CD4-positive, alpha-beta T cell treated with Interleukin-4 for 1 hour (primary cell): ENCODE results near the gene RNASEH1.

Experiments
- DNase-seq, 2 donors: peaks; one replicate each; pipeline ENCODE4 v3.0.0-alpha.2; 2020 to 2022

Gene RNASEH1

DNA sequence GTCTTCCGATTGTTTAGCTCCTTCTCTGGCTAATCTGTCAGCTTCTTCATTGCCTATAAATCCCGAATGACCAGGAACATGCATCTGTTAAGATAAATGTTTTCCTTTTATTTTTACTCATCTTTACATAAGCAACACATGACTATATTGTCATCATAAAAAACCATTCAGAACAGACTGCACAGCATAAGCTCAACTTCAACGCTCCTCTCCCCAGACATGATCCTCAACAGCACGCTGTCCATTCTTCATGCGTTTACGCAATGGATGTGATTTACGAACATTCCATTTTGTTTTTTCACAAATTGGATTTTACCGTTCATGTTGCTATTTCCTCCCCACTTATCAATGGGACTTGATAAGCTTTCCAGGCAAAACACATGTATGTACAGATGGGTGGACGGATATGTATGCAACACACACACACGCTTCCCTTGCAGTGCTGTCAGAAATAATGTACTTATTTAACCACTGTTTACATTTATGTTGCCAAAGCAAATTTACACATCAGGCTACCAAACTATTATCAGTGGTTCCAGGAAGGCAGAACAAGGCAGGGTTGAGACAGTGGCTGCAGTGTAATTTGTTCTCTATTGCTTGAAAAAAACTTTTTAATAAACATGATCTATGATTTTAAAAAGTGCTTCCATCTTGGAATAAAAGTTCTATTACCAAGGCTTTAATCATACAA, 12.2 kb downstream of the RNASEH1 start:
- no peak for DNase-seq

DNA sequence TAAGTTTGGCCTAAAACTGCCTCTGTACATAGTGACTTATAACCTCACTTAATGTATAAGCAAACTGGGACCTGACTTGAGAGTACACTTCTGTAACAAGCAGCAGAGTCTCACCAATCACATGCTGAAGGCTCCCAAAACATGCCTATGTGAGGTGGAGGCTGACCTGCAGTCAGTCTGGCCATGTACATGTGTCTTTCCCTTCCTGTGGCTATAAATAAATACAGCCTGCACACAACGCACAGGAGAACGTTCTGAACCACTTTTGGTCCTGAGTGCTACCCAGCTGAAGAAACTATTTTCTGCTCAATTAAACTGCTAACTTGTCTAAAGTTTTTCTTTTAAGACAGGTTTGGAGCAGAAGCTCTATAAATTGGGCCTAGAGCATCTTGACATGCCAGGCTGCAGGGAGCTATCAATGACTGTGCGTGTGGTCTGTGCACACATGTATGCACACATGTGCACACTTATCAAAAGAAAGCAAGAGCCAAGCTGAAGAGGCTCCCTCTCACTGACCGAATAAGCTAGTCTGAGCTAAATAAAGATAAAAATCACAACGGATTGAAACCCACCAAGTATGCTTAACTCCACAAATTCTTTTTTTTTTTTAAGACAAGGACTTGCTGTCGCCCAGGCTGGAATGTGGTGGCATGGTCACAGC, 15.0 kb downstream of the RNASEH1 start:
- DNase-seq = no peak

DNA sequence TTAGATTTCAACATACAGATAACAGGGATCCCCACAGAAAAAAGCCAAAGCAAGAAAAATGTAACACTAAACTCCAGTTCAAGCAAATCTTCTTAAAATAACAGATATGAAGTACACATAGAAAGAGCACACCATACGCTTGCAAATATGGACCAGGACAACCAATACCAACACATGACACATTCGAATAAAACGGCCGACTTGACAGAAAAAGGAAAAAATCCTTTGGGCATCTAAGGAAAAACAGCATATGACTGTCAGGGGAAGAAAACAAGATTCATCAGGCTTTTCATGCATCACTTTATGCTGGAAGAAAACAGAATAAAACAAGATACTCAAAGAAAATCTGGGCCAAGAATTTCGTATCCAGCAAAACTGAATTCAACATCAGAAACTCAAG, 16.0 kb downstream of the RNASEH1 start:
- DNase-seq = no peak

DNA sequence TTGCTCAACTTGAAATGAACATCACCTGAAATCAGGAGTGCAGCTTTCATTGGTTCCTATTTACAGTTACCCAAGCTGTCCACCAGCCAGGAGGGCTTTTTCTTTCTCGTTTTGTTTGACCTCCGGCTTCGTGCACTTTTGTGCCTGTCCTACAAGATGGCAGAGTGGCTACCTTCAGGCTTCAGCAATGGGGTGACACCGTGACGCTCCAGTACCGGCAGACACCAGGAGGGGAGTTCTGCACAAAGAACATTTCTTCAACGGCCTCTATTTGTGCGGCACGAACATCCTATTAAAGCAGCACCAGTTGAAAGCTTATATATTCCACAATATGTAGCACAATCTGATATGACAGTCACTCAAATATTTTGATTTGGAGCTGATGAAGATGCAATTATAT, 18.3 kb downstream of the RNASEH1 start:
- no peak for DNase-seq

DNA sequence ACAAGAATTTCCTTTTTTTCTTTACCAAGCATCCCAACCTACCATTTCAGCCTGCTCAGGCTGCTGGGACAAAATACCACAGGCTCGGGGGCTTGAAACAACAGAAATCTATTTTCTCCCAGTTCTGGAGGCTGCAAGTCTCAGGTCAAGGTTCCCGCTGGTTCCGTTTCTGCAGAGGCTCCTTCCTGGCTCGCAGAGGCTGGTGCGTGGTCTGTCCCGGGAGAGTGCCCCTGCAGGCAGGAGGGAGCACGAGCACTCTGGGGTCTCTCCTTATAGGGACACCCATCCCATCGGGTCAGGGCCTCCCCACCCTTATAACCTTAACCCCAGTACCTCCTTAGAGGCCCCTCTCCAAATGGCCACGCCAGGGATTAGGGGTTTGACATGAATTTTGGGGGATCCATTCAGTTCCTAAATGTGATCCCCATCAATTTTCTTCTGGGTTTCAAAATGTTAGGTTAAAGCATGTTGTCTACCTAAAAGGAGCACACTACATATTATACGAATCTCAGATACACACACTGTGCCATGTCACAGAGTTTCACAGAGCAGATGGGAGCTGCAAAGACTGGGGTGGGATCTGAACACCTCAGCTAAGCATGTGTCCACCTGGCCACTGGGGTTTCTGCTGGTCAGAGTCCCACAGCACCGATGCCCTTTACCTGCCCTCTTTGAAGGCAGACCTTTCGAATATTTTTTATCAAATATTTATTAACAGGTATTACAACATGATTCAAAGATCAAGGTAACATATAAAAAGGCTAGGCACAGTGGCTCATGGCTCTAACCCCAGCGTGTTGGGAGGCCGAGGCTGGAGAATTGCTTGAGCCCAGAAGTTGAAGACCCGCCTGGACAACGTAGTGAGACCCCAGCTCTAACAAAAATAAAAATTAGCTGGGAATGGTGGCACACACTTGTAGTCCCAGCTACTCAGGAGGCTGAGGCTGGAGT, 21.2 kb downstream of the RNASEH1 start:
- DNase-seq = peak in 1 of 2 donors; percentile 5

DNA sequence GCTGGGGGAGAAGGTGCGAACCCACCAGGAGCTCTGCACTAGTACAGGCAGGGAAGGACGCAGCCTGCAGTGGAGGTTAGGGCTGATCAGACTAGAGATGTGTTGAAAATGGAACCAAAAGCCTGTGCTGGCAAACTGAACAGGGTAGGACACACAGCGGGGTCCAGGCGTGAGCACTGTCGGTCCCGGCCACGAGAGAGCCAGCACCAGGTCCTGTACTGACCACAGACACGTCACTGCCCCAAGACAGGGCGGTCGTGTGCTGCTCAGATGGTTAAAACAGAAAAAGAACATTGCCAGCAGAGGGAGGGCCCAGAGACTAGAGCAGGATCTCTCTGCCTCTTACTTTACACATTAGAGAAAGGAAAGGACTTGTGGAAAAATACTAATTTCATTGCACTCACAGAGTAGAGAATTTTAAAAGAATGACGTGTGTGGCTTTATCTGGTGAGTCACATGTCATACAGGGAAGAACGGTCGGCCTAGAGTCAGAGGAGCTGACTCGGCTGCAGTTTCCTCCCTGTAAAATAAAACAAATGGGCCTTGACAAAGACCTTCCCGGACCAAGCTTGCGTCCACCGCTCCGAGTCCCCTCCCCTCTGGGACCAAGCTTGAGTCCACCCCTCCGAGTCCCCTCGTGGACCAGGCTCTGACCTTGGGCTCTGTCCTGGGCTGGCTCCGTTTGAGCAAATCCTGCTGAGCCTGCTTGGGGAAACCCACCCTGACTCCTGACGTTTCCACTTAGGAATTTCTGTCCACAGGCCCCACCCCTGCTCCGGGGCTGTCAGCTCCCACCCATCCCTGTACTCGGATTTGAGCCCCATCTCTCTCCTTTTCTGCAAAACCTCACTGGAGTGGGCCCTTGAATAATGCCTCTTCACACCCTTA, 22.1 kb downstream of the RNASEH1 start:
- DNase-seq = no peak

DNA sequence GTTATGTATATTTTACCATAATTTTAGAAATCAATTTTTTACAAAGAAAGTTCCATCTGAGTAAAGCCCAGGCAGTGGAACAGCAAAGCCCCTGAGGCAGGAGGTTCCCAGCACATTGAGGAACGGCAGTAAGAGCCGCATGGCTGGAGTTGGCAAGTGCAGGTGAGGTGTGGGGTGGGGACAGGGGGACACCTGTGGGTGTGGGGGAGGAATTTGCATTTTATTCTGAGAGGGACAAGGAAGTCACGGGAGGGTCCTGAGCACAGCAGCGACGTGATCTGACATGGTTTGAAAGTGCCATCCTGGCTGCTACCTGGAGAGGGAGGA, 22.7 kb downstream of the RNASEH1 start:
- DNase-seq = no peak

DNA sequence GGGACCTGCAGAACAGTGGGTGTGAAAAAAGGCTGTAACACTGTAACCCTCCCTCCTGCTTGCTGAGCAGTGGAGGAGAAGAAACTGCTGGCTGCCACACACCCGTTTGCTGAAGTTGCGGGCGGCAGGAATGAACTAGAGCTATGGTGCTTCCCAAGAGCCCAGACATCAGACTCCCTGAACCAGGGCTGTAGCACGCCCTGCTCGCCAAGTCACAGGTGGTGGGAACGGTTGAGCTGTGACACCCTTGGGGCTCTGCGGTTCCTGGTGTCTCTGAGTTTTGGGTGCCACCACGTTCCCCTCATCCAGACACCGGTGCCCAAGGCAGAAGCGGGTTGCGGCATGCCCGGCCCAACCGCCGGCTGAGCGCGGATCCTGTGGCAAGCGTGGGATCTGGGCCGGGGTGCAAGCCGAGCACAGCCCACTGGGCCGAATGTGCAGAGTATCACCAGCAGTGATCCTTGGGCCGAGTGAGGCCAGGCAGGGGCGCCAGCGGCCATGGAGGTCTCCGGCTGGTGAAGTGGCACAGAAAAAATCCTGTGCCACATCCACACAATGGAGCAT, 23.8 kb downstream of the RNASEH1 start:
- DNase-seq = no peak

DNA sequence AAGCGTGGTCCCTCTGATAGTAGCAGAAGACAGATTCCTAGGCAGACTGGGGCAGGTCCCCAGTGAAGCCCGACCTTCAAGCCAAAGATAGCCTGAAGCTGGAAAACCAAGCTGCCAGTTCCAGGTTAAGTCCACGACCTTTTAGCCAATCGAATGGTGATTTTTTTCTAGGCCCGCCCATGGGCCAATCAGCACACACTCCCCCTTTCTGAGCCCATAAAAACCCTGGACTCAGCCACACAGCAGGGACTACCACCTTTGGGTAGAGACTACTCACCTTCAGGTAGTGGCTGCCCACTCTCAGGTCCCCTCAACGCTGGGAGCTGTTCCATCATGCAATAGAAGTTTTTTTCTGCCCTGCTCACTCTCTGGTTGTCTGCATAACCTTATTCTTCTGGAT, 24.3 kb downstream of the RNASEH1 start:
- no peak for DNase-seq

DNA sequence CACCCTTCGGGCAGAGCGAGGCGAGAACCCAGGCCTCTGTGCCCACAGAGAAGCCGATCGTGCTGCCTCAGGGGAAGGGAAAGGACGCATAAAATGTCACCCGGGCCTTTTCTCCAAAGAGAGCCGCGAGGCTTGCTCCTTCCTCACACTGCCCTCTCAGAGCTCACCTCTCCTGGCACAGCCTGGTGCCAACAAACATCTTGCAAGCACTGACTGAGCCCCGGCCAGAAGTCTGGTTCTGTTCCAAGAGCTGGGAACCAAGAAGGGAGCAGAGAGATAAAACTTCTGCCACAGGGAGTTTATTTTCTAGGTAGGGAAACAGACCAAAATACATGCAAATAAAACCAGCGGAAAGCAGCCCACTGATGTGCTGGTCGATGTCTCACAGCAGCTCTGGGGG, 25.2 kb downstream of the RNASEH1 start:
- no peak for DNase-seq

DNA sequence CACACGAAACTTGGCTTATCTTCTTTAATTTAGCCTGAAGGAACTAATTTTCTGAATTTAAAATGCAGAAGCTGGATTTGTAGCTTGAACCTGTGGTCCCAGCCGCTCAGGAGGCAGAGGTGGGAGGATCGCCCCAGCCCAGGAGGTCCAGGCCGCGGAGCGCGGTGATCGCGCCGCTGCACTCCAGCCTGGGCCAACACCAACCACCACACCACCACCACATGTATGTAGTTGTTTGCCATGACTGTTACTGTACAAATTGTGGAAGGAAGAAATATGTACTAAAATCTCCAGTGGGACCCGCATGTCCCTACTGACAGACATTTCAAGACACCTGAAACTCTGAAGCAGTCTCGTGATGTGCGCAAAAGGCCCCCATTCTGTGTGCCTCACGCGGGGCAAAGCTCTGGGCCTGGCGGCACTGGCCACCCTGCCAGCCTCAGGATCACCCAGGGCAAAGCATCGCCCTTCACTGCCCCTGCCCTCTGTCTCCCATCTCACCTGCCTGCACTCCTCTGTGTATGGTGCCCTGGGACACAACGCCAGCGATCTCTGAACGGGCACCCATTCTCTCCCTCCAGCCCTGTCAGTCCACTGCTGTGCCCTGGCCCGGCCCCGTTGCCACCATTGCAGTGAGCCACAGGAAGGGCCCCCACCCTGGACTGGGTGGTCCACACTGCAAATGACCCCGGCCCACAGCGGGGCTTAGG, 28.7 kb downstream of the RNASEH1 start:
- no peak for DNase-seq

DNA sequence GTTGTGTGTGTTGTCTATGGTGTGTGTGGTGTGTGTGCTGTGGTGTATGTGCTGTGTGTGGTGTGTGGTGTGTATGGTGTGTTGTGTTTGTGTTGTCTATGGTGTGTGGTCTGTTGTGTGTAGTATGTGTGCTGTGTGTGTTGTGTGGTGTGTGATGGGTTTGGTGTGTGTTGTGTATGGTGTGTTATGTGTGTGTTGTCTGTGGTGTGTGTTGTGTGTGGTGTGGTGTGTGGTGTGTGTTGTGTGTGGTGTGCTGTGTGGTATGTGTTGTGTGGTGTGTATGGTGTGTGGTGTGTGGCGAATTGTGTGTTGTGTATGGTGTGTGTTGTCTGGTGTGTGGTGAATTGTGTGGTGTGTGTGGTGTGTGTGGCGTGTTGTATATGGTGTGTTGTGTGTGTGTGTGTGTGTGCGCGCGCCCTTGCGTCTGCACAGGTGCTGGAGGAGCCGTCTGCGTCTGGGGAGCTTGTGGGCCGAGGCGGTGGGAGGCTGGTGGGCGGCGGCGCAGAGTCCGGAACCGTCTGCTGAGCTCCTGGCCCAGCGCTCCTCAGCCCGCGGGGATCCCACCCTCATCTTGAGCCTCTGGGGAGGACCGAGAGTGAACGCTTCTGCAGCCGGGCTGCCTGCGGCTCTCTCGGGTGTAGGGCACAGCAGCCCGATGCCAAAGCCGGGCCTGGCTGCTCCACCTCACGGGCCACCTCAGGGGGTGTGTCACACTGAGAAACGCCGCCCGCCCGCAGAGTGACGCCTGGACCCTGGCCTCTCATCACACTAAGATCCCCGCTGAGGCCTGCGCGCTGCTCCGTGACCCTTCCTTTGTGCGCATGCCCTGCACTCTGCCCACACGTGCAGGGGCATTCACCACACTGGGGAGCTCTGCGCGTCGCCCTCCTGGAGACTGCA, 30.0 kb downstream of the RNASEH1 start:
- DNase-seq = no peak

DNA sequence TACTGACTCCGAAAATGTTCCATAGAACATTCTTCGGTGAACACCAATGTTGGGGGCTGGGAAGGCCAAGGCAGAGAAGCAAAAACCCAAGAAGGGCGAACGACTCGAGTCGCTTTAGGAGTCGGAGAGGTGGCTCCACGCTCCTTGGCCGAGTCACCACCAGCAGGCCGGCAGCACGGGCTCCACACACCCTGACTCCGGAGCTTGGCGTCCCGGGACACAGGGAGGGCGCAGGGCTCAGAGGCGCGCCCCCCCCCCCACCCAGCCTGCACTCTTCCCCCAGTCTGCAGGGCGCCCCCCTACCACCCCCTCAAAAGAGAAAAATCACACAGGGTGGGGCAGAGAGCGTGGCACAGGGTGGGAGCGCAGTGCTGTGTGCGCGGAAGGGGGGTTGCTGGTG, 31.3 kb downstream of the RNASEH1 start:
- no peak for DNase-seq

DNA sequence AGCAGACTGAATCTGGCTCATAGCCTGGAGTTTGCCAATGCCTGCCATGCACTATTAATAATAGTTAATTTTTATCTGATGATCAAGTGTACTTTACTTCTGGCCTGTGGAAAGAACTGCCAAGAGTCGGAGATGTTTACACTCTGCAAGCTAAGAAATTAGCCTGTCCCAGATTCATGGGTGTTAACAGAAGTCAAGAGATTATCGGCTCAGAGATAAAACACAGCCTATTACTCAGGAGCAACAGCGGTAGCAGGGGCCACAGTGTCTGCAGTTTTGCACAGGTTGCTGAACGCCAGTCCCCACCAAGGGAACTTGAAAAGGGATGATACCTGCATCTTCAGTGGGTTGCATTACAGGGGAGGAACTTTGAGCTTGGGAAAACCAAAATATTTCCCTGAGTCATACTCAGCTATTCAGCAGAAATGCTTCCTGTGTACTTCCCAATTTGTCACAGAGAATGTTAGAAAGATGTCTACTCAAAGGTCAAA, 34.5 kb downstream of the RNASEH1 start:
- DNase-seq = no peak

DNA sequence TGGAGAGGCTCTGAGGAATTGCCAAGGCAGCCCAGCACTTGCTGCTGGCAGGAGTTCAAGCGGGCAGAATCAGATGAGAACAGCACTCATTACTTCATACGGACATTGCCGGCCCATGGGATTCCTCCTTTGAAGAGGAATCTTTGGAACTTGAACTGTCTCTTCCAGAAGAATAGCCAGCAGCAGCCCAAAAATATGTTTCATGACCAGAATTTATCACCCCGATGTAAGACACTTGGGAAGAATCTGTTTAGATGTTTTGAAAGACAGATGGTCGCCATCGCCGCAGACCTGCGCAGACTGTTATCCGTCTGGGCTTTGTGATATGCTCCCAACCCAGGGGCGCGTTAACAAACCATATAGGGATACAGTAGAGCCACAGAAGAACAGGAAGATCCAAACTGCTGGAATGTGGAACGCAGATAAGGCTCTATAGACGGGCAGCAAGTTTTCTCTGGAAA, 35.1 kb downstream of the RNASEH1 start:
- no peak for DNase-seq

DNA sequence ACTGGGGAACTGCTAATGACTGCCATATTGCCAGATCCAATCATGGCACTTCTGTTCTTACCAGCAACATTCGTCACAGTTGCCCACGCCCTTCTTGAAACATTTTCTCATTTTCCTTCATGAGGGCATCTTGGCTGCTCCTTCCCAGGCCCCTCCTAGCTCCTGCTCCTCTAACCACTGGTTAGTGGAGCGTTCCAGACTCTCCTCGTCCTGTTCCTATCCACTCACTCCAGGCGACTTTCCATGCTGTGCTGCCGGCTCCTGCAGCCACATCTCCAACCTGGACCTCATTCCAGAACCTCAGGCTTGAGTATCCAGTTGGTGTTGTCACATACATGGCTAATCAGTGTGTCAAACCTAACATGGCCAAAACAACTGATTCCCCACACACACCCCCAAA, 37.5 kb downstream of the RNASEH1 start:
- DNase-seq = no peak

DNA sequence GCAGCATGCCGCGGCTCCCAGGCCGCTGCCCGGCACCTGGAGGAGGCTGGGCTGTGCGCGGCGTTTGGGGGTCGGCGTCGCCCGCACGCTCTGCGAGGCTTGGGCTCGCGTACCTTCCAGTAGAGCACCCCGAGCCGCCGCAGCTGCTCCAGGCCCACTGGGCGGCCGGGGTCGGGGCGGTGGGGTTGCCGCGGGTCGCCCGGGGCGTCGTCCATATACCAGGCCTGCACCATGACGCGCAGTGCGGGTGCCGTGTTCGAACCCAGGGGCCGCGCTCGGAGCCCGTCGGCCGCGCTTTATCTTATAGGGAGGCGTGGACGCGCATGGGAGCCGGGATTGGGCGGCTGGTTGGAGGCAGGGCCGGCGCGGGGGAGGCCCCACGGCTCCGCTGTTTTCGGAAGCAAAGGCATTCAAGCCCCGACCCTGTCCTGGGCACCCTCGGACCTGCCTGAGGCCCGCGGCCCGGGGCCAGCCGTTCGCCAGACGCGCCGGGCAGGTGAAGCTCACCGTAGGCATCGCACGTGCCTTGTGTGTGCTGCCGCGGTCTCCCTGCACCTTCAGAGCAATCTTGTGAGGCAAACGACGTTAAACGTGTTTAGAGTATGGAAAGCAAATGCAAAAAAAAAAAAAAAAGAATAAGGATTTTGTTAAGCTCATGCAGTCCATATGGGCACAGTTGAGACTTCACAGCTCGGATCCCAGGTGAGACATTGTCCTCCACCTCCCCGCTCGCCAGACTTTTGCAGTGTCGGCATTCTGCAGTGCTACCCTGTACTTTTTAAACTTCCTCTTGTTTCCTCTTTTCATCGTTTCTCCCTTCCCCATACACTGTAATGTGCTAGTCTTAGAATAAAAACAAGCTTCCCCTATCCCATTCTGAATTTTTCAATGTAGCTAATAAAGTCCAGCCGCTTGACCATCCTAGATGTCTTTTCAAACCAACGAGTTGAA, 38.6 kb downstream of the RNASEH1 start, which contains the start of gene ADI1:
TSS of gene ADI1 (minus strand) at position 277 of the 951 bp plus-strand sequence. CDS start at position 233, 44 bp downstream.
- DNase-seq = peak; percentile 74 to 79

DNA sequence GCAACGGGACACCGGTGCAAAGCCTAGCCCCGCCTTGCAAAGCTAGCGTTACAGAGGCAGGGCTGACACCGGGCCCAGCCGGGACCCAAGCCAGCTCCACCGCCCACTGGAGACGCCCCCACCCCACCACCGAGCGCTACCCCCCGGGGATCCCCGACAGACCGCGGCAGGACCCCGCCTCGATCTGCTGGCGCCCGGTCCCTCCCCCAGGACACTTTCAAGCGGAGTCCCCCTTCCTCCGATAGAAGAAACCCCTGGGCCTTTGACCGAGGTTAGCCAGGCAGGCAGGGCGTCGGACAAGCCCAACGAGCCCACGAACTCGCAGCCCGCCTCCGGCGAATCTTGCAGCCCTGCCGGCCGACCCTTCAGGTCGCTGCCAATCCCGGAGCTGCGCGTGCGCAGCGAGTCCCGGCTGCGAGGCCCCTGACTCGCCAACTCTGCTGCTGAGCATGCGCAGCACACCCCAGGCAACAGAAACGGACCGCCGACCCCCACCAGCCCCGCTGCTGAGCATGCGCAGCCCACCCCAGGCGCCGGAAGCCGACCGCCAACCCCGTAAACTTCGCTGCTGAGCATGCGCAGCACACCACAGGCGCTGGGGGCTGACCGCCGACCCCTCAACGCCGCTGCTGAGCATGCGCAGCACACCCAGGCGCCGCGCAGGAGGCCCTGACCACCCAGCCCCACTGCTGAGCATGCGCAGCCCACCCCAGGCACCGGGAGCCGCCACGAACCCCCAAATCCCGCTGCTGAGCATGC, 39.5 kb downstream of the RNASEH1 start:
- DNase-seq = peak; percentile 99
